Measurements from ENCODE around the gene CBL.
"Not testable (repeated sequence)": the region's sequence is repeated elsewhere in the genome, so short reads cannot be mapped to it uniquely, and the experiment has no call there.

DNA sequence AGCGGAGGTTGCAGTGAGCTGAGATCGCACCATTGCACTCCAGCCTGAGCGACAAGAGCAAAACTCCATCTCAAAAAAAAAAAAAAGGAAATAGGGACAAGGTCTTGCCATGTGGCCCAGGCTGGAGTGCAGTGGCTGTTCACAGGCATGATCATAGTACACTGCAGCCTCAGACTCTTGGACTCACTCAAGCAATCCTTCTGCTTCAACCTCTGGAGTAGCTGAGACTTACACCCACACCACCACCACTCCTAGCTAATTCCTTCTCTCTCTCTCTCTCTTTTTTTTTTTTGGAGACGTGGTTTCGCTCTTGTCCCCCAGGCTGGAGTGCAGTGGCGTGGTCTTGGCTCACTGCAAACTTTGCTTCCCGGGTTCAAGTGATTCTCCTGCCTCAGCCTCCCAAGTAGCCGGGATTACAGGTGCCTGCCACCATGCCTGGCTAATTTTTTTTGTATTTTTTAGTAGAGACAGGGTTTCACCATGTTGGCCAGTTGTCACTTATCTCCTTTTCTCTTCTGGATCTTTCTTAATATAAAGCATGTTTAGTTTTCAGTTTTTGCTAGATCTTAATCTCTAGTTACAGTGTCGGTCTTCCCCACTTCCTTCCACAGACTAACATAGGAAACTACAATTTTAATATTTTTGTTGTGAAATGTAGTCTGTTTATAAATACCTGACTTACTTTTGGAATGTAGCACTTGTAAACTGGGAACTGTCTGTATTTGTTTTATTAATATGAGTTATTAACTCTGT lies 22.6 kb downstream of the CBL start:
- not testable (repeated sequence) for TF ChIP-seq TAF1 (IDR thresholded peaks at IDR 0.05; ENCODE audit: borderline replicate concordance, low read depth, low read length); TEAD4 (IDR thresholded peaks at IDR 0.05; ENCODE audit: borderline replicate concordance, insufficient read depth); YY1 (IDR thresholded peaks at IDR 0.05; ENCODE audit: low read depth); EZH2phosphoT487 (IDR thresholded peaks at IDR 0.05; ENCODE audit: borderline replicate concordance, low read depth); MXI1 (IDR thresholded peaks at IDR 0.05; ENCODE audit: low read depth, low read length); POLR2AphosphoS5 (IDR thresholded peaks at IDR 0.05; ENCODE audit: low read depth, low read length); FOXJ3 (CRISPR knock-in tag; IDR thresholded peaks at IDR 0.05); SIN3A (IDR thresholded peaks at IDR 0.05; ENCODE audit: borderline replicate concordance, low read depth, low read length)
- TF ChIP-seq, protein P1, sequence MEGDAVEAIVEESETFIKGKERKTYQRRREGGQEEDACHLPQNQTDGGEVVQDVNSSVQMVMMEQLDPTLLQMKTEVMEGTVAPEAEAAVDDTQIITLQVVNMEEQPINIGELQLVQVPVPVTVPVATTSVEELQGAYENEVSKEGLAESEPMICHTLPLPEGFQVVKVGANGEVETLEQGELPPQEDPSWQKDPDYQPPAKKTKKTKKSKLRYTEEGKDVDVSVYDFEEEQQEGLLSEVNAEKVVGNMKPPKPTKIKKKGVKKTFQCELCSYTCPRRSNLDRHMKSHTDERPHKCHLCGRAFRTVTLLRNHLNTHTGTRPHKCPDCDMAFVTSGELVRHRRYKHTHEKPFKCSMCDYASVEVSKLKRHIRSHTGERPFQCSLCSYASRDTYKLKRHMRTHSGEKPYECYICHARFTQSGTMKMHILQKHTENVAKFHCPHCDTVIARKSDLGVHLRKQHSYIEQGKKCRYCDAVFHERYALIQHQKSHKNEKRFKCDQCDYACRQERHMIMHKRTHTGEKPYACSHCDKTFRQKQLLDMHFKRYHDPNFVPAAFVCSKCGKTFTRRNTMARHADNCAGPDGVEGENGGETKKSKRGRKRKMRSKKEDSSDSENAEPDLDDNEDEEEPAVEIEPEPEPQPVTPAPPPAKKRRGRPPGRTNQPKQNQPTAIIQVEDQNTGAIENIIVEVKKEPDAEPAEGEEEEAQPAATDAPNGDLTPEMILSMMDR (IDR thresholded peaks at IDR 0.05): not testable (repeated sequence)
- TF ChIP-seq, protein P2, sequence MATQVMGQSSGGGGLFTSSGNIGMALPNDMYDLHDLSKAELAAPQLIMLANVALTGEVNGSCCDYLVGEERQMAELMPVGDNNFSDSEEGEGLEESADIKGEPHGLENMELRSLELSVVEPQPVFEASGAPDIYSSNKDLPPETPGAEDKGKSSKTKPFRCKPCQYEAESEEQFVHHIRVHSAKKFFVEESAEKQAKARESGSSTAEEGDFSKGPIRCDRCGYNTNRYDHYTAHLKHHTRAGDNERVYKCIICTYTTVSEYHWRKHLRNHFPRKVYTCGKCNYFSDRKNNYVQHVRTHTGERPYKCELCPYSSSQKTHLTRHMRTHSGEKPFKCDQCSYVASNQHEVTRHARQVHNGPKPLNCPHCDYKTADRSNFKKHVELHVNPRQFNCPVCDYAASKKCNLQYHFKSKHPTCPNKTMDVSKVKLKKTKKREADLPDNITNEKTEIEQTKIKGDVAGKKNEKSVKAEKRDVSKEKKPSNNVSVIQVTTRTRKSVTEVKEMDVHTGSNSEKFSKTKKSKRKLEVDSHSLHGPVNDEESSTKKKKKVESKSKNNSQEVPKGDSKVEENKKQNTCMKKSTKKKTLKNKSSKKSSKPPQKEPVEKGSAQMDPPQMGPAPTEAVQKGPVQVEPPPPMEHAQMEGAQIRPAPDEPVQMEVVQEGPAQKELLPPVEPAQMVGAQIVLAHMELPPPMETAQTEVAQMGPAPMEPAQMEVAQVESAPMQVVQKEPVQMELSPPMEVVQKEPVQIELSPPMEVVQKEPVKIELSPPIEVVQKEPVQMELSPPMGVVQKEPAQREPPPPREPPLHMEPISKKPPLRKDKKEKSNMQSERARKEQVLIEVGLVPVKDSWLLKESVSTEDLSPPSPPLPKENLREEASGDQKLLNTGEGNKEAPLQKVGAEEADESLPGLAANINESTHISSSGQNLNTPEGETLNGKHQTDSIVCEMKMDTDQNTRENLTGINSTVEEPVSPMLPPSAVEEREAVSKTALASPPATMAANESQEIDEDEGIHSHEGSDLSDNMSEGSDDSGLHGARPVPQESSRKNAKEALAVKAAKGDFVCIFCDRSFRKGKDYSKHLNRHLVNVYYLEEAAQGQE (IDR thresholded peaks at IDR 0.05; ENCODE audit: low read depth, low read length): not testable (repeated sequence)
- TF ChIP-seq, protein P3, sequence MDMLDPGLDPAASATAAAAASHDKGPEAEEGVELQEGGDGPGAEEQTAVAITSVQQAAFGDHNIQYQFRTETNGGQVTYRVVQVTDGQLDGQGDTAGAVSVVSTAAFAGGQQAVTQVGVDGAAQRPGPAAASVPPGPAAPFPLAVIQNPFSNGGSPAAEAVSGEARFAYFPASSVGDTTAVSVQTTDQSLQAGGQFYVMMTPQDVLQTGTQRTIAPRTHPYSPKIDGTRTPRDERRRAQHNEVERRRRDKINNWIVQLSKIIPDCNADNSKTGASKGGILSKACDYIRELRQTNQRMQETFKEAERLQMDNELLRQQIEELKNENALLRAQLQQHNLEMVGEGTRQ (IDR thresholded peaks at IDR 0.05; ENCODE audit: borderline replicate concordance, low read depth, low read length): not testable (repeated sequence)
- TF ChIP-seq, protein P4, sequence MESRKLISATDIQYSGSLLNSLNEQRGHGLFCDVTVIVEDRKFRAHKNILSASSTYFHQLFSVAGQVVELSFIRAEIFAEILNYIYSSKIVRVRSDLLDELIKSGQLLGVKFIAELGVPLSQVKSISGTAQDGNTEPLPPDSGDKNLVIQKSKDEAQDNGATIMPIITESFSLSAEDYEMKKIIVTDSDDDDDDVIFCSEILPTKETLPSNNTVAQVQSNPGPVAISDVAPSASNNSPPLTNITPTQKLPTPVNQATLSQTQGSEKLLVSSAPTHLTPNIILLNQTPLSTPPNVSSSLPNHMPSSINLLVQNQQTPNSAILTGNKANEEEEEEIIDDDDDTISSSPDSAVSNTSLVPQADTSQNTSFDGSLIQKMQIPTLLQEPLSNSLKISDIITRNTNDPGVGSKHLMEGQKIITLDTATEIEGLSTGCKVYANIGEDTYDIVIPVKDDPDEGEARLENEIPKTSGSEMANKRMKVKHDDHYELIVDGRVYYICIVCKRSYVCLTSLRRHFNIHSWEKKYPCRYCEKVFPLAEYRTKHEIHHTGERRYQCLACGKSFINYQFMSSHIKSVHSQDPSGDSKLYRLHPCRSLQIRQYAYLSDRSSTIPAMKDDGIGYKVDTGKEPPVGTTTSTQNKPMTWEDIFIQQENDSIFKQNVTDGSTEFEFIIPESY (IDR thresholded peaks at IDR 0.05; ENCODE audit: borderline replicate concordance, low read depth): not testable (repeated sequence)
- TF ChIP-seq, protein P5, sequence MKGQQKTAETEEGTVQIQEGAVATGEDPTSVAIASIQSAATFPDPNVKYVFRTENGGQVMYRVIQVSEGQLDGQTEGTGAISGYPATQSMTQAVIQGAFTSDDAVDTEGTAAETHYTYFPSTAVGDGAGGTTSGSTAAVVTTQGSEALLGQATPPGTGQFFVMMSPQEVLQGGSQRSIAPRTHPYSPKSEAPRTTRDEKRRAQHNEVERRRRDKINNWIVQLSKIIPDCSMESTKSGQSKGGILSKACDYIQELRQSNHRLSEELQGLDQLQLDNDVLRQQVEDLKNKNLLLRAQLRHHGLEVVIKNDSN (IDR thresholded peaks at IDR 0.05; ENCODE audit: borderline replicate concordance, low read depth): not testable (repeated sequence)
